Measurements from ENCODE around the gene C5orf22. TPM values are rescaled to one million over a fixed set of nuclear protein-coding genes. Genes with fewer than 3 reads are reported as not detected.

Gene C5orf22
- total and polyA plus RNA-seq, 4 donors: 4.6 to 10.3 (median 7.0) TPM

DNA sequence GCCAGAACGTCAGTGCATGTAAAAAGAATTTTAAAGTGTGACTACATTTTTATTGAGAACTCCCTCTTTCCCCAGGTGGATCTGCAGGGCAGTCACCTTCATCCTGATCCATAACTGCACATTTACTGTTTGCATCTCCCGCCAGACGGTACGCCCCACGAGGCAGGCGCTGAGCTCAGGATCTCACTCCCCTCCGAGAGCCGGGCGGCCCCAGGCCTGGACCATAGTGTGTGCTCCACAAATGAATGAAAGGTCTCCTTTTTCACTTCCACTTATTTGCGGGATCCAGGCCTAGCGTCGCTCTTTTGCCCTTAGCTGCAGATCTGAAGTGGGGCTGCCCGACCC is 586 bp upstream of the C5orf22 start:
- Histone ChIP-seq H3K9me3 (ENCODE audit: control insufficient read depth in 4 of 4, low read length in 3 of 4) (no peaks in the 10 kb centered on the region), H3K27me3 (ENCODE audit: control insufficient read depth in 4 of 4, insufficient read depth in 4 of 4, low read length in 3 of 4) (no peaks in the 10 kb centered on the region), H3K36me3 (ENCODE audit: control insufficient read depth in 4 of 4, insufficient read depth in 3 of 4, low read depth in 1 of 4, low read length in 3 of 4) (peaks cover 12 to 32% (median 24%) of the 10 kb centered on the region in 4 donors), H3K27ac (ENCODE audit: low read depth in 1 of 2, low read length in 2 of 2) (peak overlapping the region in 1 of 2 donors; percentile 37), H3K4me3 (ENCODE audit: low read depth in 1 of 3, low read length in 3 of 3) (peak overlapping the region; percentile 96 to 97 (median 97)), H3K9ac (ENCODE audit: low read depth in 1 of 2, low read length in 2 of 2) (peak overlapping the region; percentile 32 to 61), H3K4me1 (ENCODE audit: control insufficient read depth in 4 of 4, insufficient read depth in 4 of 4, low read length in 3 of 4) (peaks cover 1 to 25% (median 21%) of the 10 kb centered on the region in 4 donors)
- DNase-seq (ENCODE audit: low spot score): peak; percentile 42
- WGBS: under 1% methylated on average over 13 of the region's 13 CpGs
- TF ChIP-seq JUND (IDR thresholded peaks at IDR 0.05) (no peak), EGR1 (IDR thresholded peaks at IDR 0.05; ENCODE audit: low read depth in 2 of 2) (no peak), NR2F2 (IDR thresholded peaks at IDR 0.05) (no peak), ATF3 (IDR thresholded peaks at IDR 0.05) (no peak)

DNA sequence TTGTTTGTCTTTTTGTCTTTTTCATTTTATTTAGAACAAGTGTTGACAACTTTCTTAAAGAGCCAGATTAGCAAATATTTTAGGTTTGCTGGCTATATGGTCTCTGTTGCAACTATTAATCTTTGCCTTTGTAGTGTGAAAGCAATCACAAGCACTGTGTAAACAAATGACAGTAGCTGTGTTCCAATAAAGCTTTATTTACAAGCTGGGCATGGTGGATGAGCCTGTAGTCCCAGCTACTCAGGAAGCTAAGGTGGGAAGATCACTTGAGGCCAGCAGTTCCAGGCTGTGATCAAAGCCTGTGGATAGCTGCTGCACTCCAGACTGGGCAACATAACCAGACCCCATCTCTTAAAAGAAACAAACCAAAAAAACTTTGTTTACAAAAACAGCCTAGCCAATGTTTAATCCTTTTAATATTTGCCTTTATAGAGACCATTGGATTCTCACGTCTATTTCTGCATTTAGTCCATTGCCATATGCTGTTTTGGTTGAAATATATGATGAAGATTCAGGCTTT is 2.5 kb downstream of the C5orf22 start:
- TF ChIP-seq, protein P1, sequence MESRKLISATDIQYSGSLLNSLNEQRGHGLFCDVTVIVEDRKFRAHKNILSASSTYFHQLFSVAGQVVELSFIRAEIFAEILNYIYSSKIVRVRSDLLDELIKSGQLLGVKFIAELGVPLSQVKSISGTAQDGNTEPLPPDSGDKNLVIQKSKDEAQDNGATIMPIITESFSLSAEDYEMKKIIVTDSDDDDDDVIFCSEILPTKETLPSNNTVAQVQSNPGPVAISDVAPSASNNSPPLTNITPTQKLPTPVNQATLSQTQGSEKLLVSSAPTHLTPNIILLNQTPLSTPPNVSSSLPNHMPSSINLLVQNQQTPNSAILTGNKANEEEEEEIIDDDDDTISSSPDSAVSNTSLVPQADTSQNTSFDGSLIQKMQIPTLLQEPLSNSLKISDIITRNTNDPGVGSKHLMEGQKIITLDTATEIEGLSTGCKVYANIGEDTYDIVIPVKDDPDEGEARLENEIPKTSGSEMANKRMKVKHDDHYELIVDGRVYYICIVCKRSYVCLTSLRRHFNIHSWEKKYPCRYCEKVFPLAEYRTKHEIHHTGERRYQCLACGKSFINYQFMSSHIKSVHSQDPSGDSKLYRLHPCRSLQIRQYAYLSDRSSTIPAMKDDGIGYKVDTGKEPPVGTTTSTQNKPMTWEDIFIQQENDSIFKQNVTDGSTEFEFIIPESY (IDR thresholded peaks at IDR 0.05): no peak
- TF ChIP-seq JUND (IDR thresholded peaks at IDR 0.05) (no peak), GABPA (IDR thresholded peaks at IDR 0.05 in 1 of 2, conservative IDR thresholded peaks at IDR 0.05 in 1 of 2) (no peak), NR2F2 (IDR thresholded peaks at IDR 0.05) (no peak), ATF3 (IDR thresholded peaks at IDR 0.05) (no peak)
- TF ChIP-seq, protein P2, sequence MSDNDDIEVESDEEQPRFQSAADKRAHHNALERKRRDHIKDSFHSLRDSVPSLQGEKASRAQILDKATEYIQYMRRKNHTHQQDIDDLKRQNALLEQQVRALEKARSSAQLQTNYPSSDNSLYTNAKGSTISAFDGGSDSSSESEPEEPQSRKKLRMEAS (IDR thresholded peaks at IDR 0.05): no peak
- Histone ChIP-seq H3K4me3 (ENCODE audit: low read depth in 1 of 3, low read length in 3 of 3) (no peak overlapping the region), H3K27me3 (ENCODE audit: control insufficient read depth in 4 of 4, insufficient read depth in 4 of 4, low read length in 3 of 4) (no peaks in the 10 kb centered on the region), H3K9ac (ENCODE audit: low read depth in 1 of 2, low read length in 2 of 2) (no peak overlapping the region), H3K27ac (ENCODE audit: low read depth in 1 of 2, low read length in 2 of 2) (no peak overlapping the region), H3K9me3 (ENCODE audit: control insufficient read depth in 4 of 4, low read length in 3 of 4) (no peaks in the 10 kb centered on the region), H3K36me3 (ENCODE audit: control insufficient read depth in 4 of 4, insufficient read depth in 3 of 4, low read depth in 1 of 4, low read length in 3 of 4) (peaks cover 6 to 34% (median 22%) of the 10 kb centered on the region in 4 donors), H3K4me1 (ENCODE audit: control insufficient read depth in 4 of 4, insufficient read depth in 4 of 4, low read length in 3 of 4) (peaks cover 1 to 25% (median 21%) of the 10 kb centered on the region in 4 donors)
- WGBS: 90% methylated on average over 1 of the region's 1 CpG
- no peak for DNase-seq (ENCODE audit: low spot score)

GRCh38 chr5:31536873-31537272 is 4.8 kb downstream of the C5orf22 start:
- H3K4me3 ChIP-seq (ENCODE audit: low read depth in 1 of 3, low read length in 3 of 3): no peak overlapping the region
- no peaks in the 10 kb centered on the region for H3K27me3 ChIP-seq (ENCODE audit: control insufficient read depth in 4 of 4, insufficient read depth in 4 of 4, low read length in 3 of 4)
- TF ChIP-seq NR2F2 (IDR thresholded peaks at IDR 0.05) (no peak), FOXA1 (IDR thresholded peaks at IDR 0.05) (no peak), RXRA (IDR thresholded peaks at IDR 0.05) (no peak), FOXA2 (IDR thresholded peaks at IDR 0.05) (no peak), HNF4G (IDR thresholded peaks at IDR 0.05) (no peak), CTCF (IDR thresholded peaks at IDR 0.05; ENCODE audit: low read depth, low read length, missing input control) (no peak), RAD21 (IDR thresholded peaks at IDR 0.05) (no peak)
- TF ChIP-seq, protein P3, sequence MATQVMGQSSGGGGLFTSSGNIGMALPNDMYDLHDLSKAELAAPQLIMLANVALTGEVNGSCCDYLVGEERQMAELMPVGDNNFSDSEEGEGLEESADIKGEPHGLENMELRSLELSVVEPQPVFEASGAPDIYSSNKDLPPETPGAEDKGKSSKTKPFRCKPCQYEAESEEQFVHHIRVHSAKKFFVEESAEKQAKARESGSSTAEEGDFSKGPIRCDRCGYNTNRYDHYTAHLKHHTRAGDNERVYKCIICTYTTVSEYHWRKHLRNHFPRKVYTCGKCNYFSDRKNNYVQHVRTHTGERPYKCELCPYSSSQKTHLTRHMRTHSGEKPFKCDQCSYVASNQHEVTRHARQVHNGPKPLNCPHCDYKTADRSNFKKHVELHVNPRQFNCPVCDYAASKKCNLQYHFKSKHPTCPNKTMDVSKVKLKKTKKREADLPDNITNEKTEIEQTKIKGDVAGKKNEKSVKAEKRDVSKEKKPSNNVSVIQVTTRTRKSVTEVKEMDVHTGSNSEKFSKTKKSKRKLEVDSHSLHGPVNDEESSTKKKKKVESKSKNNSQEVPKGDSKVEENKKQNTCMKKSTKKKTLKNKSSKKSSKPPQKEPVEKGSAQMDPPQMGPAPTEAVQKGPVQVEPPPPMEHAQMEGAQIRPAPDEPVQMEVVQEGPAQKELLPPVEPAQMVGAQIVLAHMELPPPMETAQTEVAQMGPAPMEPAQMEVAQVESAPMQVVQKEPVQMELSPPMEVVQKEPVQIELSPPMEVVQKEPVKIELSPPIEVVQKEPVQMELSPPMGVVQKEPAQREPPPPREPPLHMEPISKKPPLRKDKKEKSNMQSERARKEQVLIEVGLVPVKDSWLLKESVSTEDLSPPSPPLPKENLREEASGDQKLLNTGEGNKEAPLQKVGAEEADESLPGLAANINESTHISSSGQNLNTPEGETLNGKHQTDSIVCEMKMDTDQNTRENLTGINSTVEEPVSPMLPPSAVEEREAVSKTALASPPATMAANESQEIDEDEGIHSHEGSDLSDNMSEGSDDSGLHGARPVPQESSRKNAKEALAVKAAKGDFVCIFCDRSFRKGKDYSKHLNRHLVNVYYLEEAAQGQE (IDR thresholded peaks at IDR 0.05): no peak
- H3K9me3 ChIP-seq (ENCODE audit: control insufficient read depth in 4 of 4, low read length in 3 of 4): no peaks in the 10 kb centered on the region
- H3K27ac ChIP-seq (ENCODE audit: low read depth in 1 of 2, low read length in 2 of 2): no peak overlapping the region
- peaks cover 1 to 10% (median 9%) of the 10 kb centered on the region in 4 donors for H3K4me1 ChIP-seq (ENCODE audit: control insufficient read depth in 4 of 4, insufficient read depth in 4 of 4, low read length in 3 of 4)
- peaks cover 6 to 53% (median 33%) of the 10 kb centered on the region in 4 donors for H3K36me3 ChIP-seq (ENCODE audit: control insufficient read depth in 4 of 4, insufficient read depth in 3 of 4, low read depth in 1 of 4, low read length in 3 of 4)
- no peak overlapping the region for H3K9ac ChIP-seq (ENCODE audit: low read depth in 1 of 2, low read length in 2 of 2)
- no peak for DNase-seq (ENCODE audit: low spot score)
- WGBS: 94% methylated on average over 3 of the region's 3 CpGs

Measured in liver (tissue), 9 donors.